K562 (cell line): ENCODE results near the gene SCN2B. TPM values are rescaled to one million over a fixed set of nuclear protein-coding genes. Genes with fewer than 3 reads are reported as not detected.

ENCODE experiments used
- CHCHD3 ChIP-seq: fragments of 250-450 bp; sonication (Bioruptor Pico); IDR thresholded peaks from 2 replicates; pipeline ENCODE4 v2.1.2; 2022; ENCODE audit warnings: mild to moderate bottlenecking
- ERF ChIP-seq: fragments of 450-650 bp; formaldehyde crosslinking; IDR thresholded peaks from 2 replicates; pipeline ENCODE4 v1.4.0; 2020; ENCODE audit warnings: mild to moderate bottlenecking, mixed read lengths
- HNRNPL ChIP-seq: fragments of 200-400 bp; formaldehyde crosslinking; IDR thresholded peaks from 2 replicates; pipeline ENCODE4 v1.6.1; 2017; ENCODE audit warnings: low read depth, mild to moderate bottlenecking, low read length
- ILF3 ChIP-seq: fragments of 450-650 bp; IDR thresholded peaks from 2 replicates; pipeline ENCODE4 v1.6.1; 2018; ENCODE audit warnings: antibody characterized with exemption, mild to moderate bottlenecking, moderate library complexity, borderline replicate concordance
- KDM5B ChIP-seq: fragments of 200-600 bp; sonication (generic); IDR thresholded peaks from 2 replicates; pipeline ENCODE4 v1.6.1; 2012; ENCODE audit warnings: low read depth, mild to moderate bottlenecking, moderate library complexity, low read length, control low read depth, inconsistent platforms; ENCODE audit not compliant: insufficient replicate concordance
- LARP7 ChIP-seq: fragments of 450-650 bp; IDR thresholded peaks from 2 replicates; pipeline ENCODE4 v1.6.1; 2016
- LCOR ChIP-seq: sonication (generic); formaldehyde crosslinking; IDR thresholded peaks from 2 replicates; pipeline ENCODE4 v1.8.0; 2022; ENCODE audit warnings: mild to moderate bottlenecking, missing genetic modification reagents
- OTX1 ChIP-seq: fragments of 450-650 bp; formaldehyde crosslinking; IDR thresholded peaks from 2 replicates; pipeline ENCODE4 v1.4.0; 2022; ENCODE audit warnings: mild to moderate bottlenecking
- RBFOX2 ChIP-seq: fragments of 200-400 bp; formaldehyde crosslinking; IDR thresholded peaks from 2 replicates; pipeline ENCODE4 v1.6.1; 2017; ENCODE audit warnings: low read depth, mild to moderate bottlenecking, low read length, moderate library complexity
- SIN3A ChIP-seq, 2 experiments: fragments of 150-350 bp in 1 of 2; IDR thresholded peaks; 2 replicates each; pipeline ENCODE4 v1.6.1; 2011 to 2016; ENCODE audit warnings: borderline replicate concordance in 2 of 2, low read depth in 2 of 2, low read length in 2 of 2, mild to moderate bottlenecking in 2 of 2, moderate library complexity in 2 of 2; ENCODE audit not compliant: control insufficient read depth in 1 of 2
- ZC3H8 ChIP-seq: fragments of 450-650 bp; IDR thresholded peaks from 2 replicates; pipeline ENCODE4 v1.6.1; 2017
- ZNF232 ChIP-seq: sonication (generic); formaldehyde crosslinking; IDR thresholded peaks from 2 replicates; pipeline ENCODE4 v1.8.0; 2022; ENCODE audit warnings: mild to moderate bottlenecking, missing genetic modification reagents
- ZNF3 ChIP-seq: fragments of 250-450 bp; sonication (Bioruptor Pico); IDR thresholded peaks from 2 replicates; pipeline ENCODE4 v1.5.0; 2021; ENCODE audit warnings: mild to moderate bottlenecking, moderate library complexity
- ZNF589 ChIP-seq: fragments of 200-800 bp; sonication (Bioruptor generic); IDR thresholded peaks from 2 replicates; pipeline ENCODE4 v1.6.1; 2016; ENCODE audit warnings: low read depth, missing genetic modification characterization, missing compliant biosample characterization
- polyA plus RNA-seq, 8 experiments: library from polyadenylated mRNA; depleted of rRNA in 4 of 8; stranded (reverse) in 5 of 8; unstranded in 3 of 8; fragments of >200 nt; fragmentation: Nextera tagmentation in 2 of 8; fragmentation: Illumina TruSeq in 1 of 8; extraction: Ambion mirVana in 2 of 8; extraction: Trizol in 1 of 8; gene quantifications; 2 replicates each; pipeline versions ENCODE4 v1.2.1 to v1.2.3, GENCODE V29; 2011 to 2014; ENCODE audit warnings: inconsistent platforms in 1 of 8, missing spikeins in 1 of 8
- total RNA-seq, 7 experiments: library from RNA; depleted of rRNA in 6 of 7; stranded (reverse); fragments of >200 nt in 6 of 7; fragmentation: Illumina TruSeq in 2 of 7; extraction: Trizol in 2 of 7; gene quantifications; 2 replicates each; pipeline versions ENCODE4 v1.2.1 to v1.2.3, GENCODE V29; 2011 to 2021; ENCODE audit warnings: low replicate concordance in 1 of 7
- TF ChIP-seq, protein P1 (sequence below): fragments of 450-650 bp; formaldehyde crosslinking; IDR thresholded peaks from 2 replicates; pipeline ENCODE4 v1.4.0; 2022; ENCODE audit warnings: missing genetic modification characterization
- TF ChIP-seq, protein P2 (sequence below): fragments of 250-450 bp; sonication (Bioruptor Pico); IDR thresholded peaks from 2 replicates; pipeline ENCODE4 v1.9.0; 2021; ENCODE audit warnings: mild to moderate bottlenecking, inconsistent platforms
- TF ChIP-seq, protein P3 (sequence below), 2 experiments: fragments of 150-350 bp in 1 of 2; IDR thresholded peaks; 2 replicates each; pipeline ENCODE4 v1.6.1; 2012 to 2016; ENCODE audit warnings: low read depth in 2 of 2, low read length in 2 of 2, mild to moderate bottlenecking in 1 of 2, moderate library complexity in 1 of 2
- TF ChIP-seq, protein P4 (sequence below): sonication (generic); formaldehyde crosslinking; IDR thresholded peaks from 2 replicates; pipeline ENCODE4 v1.8.0; 2023; ENCODE audit warnings: mild to moderate bottlenecking, missing genetic modification reagents

The SCN2B gene
- total and polyA plus RNA-seq, 9 of the 15 experiments (the other 6 are each of a cell fraction or from before 2014, with no cell fraction given): not detected

DNA sequence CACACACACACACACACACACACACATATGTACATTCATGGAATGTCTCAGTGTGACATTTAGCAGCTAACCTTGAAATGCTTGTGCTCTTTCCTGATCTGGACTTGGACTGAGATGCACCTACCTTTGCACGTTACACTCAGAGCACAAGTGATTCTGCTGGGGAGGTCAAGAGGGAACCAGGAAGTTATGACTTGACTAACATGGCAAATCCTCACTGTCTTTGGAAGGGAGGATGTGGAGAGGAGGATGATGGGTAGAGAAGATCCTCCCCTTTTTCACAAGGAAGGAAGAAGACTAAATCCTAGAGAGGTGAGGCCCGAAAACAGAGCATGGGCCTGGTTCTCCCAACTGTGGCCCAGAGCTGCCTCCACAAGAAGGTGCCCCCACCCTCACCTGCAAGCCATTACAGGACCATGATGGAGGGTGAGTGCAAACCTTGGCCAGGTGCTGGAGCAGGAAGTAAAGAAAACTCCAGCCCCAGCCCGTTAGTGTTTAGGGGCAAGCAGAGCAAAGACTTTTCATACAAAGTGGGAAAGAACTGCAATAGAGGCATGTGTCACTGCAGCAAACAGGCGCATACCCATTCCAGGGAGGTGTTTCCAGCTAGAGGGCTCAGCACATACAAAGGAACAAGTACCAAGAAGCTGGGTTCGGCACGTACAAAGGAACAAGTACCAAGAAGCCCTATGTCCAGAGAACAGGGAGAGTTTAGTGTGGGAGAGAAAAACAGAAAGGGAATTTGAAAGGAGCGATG is 50.2 kb downstream of the SCN2B start (continued):
- TF ChIP-seq, protein P1, sequence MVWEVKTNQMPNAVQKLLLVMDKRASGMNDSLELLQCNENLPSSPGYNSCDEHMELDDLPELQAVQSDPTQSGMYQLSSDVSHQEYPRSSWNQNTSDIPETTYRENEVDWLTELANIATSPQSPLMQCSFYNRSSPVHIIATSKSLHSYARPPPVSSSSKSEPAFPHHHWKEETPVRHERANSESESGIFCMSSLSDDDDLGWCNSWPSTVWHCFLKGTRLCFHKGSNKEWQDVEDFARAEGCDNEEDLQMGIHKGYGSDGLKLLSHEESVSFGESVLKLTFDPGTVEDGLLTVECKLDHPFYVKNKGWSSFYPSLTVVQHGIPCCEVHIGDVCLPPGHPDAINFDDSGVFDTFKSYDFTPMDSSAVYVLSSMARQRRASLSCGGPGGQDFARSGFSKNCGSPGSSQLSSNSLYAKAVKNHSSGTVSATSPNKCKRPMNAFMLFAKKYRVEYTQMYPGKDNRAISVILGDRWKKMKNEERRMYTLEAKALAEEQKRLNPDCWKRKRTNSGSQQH (CRISPR knock-in tag): peak; percentile 99
- TF ChIP-seq, protein P2, sequence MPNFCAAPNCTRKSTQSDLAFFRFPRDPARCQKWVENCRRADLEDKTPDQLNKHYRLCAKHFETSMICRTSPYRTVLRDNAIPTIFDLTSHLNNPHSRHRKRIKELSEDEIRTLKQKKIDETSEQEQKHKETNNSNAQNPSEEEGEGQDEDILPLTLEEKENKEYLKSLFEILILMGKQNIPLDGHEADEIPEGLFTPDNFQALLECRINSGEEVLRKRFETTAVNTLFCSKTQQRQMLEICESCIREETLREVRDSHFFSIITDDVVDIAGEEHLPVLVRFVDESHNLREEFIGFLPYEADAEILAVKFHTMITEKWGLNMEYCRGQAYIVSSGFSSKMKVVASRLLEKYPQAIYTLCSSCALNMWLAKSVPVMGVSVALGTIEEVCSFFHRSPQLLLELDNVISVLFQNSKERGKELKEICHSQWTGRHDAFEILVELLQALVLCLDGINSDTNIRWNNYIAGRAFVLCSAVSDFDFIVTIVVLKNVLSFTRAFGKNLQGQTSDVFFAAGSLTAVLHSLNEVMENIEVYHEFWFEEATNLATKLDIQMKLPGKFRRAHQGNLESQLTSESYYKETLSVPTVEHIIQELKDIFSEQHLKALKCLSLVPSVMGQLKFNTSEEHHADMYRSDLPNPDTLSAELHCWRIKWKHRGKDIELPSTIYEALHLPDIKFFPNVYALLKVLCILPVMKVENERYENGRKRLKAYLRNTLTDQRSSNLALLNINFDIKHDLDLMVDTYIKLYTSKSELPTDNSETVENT (CRISPR knock-in tag): 0 out of 2 replicates have a peak, but pooled peaks have one; percentile 46
- TF ChIP-seq LARP7 (no peak), RBFOX2 (peak; percentile 64), ERF (CRISPR knock-in tag) (0 out of 2 replicates have a peak, but pooled peaks have one; percentile 71), HNRNPL (no peak), ILF3 (peak; percentile 77), OTX1 (peak; percentile 65), ZNF232 (CRISPR knock-in tag) (no peak), KDM5B (peak; percentile 88), SIN3A (IDR thresholded peaks at IDR 0.05; ENCODE audit: borderline replicate concordance in 2 of 2, control insufficient read depth in 1 of 2, low read depth in 2 of 2, low read length in 2 of 2) (peak in 1 of 2 experiments; percentile 18; a peak in 1 of 4 replicates), ZC3H8 (peak; percentile 95), CHCHD3 (peak; percentile 89; the same call in 1 of the 2 replicates), ZNF589 (CRISPR knock-in tag) (no peak), ZNF3 (CRISPR knock-in tag) (peak; percentile 51; the same call in 1 of the 2 replicates), LCOR (no peak)
- TF ChIP-seq, protein P3, sequence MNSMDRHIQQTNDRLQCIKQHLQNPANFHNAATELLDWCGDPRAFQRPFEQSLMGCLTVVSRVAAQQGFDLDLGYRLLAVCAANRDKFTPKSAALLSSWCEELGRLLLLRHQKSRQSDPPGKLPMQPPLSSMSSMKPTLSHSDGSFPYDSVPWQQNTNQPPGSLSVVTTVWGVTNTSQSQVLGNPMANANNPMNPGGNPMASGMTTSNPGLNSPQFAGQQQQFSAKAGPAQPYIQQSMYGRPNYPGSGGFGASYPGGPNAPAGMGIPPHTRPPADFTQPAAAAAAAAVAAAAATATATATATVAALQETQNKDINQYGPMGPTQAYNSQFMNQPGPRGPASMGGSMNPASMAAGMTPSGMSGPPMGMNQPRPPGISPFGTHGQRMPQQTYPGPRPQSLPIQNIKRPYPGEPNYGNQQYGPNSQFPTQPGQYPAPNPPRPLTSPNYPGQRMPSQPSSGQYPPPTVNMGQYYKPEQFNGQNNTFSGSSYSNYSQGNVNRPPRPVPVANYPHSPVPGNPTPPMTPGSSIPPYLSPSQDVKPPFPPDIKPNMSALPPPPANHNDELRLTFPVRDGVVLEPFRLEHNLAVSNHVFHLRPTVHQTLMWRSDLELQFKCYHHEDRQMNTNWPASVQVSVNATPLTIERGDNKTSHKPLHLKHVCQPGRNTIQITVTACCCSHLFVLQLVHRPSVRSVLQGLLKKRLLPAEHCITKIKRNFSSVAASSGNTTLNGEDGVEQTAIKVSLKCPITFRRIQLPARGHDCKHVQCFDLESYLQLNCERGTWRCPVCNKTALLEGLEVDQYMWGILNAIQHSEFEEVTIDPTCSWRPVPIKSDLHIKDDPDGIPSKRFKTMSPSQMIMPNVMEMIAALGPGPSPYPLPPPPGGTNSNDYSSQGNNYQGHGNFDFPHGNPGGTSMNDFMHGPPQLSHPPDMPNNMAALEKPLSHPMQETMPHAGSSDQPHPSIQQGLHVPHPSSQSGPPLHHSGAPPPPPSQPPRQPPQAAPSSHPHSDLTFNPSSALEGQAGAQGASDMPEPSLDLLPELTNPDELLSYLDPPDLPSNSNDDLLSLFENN (IDR thresholded peaks at IDR 0.05; ENCODE audit: low read depth in 2 of 2, low read length in 2 of 2): peak in 1 of 2 experiments; percentile 64; a peak in 1 of 4 replicates
- TF ChIP-seq, protein P4, sequence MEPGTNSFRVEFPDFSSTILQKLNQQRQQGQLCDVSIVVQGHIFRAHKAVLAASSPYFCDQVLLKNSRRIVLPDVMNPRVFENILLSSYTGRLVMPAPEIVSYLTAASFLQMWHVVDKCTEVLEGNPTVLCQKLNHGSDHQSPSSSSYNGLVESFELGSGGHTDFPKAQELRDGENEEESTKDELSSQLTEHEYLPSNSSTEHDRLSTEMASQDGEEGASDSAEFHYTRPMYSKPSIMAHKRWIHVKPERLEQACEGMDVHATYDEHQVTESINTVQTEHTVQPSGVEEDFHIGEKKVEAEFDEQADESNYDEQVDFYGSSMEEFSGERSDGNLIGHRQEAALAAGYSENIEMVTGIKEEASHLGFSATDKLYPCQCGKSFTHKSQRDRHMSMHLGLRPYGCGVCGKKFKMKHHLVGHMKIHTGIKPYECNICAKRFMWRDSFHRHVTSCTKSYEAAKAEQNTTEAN (CRISPR knock-in tag): no peak
